Fibroblast of skin of left biceps (primary cell): ENCODE data around the gene PFKFB3.

Source experiments
- DNase-seq, 2 experiments: peaks; one replicate each; pipeline ENCODE4 v3.0.0-alpha.2; 2013; ENCODE audit warnings: low read depth in 2 of 2

Gene PFKFB3

GRCh38 chr10:6300784-6301460 is 98.2 kb downstream of the PFKFB3 start:
- no peak for DNase-seq

DNA sequence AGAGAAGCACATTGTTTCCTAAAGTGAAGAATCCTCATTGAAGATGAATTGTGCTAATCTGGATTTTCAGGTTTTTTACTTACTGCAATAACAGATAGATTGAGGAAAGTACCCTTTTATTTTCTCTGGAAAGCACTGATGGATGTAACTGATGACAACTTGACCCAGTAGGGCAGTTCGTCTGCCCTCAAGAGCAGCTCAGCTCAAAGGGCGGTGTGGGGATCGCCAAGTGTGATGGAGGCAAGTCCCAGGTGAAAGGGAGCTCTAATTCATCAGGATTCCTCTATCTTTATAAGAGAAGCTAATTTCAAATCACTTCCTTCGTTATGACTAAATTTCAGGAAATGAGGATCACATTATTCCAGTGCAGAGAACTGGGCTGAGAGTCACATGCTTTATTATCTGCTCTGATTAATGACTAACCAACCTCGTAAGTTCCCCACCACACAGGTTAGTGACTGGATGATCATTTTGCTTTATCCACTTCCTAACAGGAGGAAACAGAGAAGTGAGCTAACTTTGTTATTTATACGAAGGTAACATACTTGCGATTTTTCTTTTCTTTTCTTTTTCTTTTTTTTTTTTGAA is 98.8 kb downstream of the PFKFB3 start:
- no peak for DNase-seq
